UCSD-AML1 (cell line): Measurements from ENCODE around the gene PHF24.
A peak's percentile ranks its signal among the peaks of the same experiment; 100 is the strongest.
"Not testable (repeated sequence)": the region's sequence is repeated elsewhere in the genome, so short reads cannot be mapped to it uniquely, and the experiment has no call there.

ENCODE experiments used
- DNase-seq: peaks from one replicate; lab custom pipeline; 2025; ENCODE audit not compliant: unreplicated experiment; lab: John Stamatoyannopoulos, UW

Gene PHF24

GRCh38 chr9:34996181-34996904, 38.3 kb downstream of the PHF24 start:
- no peak for DNase-seq

GRCh38 chr9:34996905-34997279, 38.8 kb downstream of the PHF24 start:
- no peak for DNase-seq

GRCh38 chr9:34997379-34997781, 39.3 kb downstream of the PHF24 start:
- DNase-seq = no peak

- DNase-seq = no peak
These were observed 40.2 kb downstream of the PHF24 start for GRCh38 chr9:34998266-34998665.

DNA sequence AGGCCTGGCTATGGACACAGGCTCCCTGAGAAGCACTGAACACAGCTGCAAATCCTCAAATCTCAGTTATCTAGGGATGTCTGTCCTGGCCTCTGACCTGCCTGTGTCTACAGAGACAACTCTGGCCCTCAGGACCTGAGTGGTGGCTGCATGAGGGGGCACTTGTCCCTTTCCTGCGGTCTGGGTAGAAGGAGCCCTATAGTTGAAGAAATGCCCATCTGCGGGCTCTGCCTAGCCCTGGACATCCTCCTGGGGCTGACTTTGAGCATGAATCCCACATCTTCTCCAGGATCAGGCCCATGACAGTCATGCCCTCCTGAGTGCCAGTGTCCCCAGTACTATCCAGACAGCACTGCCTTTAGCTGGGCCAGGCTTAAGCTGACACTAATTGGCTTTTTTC, 41.5 kb downstream of the PHF24 start:
- no peak for DNase-seq

- DNase-seq = no peak
These were observed 42.6 kb downstream of the PHF24 start for GRCh38 chr9:35000535-35001284.

DNA sequence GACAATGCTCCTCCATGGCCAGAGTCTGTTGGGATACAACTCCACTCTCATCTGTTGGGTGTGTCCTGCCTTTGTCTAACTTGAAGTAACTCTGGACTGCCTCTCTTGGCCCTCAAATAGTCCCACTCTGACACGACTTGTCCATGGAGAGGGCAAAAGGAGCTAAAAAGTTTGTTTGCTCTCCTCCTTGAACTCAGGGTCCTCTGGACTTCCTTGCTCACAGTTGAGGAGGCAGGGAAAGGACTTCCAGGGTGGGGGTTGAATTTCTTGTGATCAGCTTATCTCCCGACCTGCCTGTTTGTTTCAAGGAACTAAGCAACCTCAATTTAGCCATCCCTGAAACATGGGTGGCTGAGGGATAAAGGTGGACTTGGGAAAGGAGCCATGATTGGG, 43.2 kb downstream of the PHF24 start:
- DNase-seq = no peak

DNA sequence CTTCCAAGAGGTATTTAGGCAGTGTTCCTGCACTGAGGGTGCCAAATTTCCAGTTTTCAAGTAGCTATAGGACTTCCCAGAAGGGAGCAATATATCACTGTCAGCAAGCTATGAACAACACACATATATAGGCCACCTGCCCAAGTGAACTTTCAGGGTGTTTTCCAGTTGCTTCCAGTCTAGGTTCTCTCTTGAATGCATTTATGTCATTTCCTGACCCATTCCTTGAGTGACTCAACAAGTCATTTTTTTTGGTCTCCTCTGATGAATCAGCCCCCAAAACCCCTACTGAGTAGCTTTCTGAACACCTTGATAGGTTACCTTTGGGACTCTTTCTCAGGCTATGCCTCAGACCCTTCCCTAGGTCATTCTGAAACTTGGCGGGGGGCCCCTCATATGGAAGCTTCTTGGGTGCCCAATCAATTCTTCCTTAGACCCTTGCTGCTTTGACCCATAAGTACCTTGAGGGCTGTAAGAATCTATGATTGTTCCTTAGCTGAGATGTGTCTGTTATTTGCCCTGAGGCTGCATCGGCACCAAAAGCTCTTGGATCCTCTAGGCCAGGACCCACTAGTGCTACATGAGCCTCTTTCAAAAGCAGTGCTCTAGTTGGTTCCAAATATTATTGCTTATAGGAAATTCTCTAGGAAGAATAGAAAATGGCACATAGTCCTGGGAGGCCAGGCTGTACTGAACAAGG, 43.9 kb downstream of the PHF24 start:
- no peak for DNase-seq

DNA sequence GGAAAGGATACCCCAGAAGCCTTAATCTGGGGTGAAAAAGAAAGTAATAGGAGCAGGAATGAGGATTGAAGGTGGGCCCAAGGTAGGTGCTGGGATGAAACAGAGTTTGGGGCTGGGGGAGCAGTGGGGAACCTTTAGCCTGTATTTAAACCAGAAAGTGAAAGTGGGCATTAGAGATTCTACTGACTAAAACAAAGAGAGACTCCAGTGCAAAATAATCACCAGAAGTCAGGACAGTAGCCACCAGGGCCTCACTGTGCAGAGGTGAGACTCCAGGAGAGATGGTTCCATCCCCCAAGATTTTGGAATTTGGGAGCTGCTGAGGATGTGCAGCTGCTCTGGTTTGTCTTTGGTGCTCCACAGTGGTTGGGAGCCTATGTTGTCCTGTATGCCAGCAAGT, 44.5 kb downstream of the PHF24 start:
- no peak for DNase-seq

- DNase-seq = not testable (repeated sequence)
These were observed 46.2 kb downstream of the PHF24 start for GRCh38 chr9:35004299-35004698.

DNA sequence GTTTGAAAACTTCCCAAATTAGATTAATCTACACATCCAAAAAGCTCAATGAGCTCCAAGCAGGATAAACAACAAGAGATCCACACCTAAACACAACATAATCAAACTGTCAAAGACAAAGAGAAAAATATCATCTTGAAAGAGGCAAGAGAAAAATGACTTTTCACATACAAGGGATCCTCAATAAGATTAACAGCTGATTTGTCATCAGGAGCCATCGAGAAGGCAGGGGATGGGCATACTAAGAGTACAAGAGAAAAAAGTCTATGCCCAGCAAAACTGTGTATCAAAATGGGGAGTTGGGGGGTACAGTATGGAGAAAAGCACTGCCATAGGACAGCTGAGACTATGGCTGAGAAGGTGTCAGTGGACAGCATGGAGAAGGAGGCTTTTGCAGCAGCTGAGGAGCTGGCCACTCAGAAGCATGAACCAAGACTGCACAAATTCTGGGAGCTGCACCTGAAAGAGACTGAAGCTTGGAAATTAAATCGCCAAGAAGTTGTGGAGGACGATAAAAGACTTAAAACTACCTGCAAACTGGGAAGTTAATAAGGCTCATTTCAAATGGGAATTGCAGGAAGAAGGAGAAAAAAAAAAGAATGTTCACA, 52.4 kb downstream of the PHF24 start:
- no peak for DNase-seq

GRCh38 chr9:35014517-35014916, 56.4 kb downstream of the PHF24 start:
- DNase-seq = no peak

DNA sequence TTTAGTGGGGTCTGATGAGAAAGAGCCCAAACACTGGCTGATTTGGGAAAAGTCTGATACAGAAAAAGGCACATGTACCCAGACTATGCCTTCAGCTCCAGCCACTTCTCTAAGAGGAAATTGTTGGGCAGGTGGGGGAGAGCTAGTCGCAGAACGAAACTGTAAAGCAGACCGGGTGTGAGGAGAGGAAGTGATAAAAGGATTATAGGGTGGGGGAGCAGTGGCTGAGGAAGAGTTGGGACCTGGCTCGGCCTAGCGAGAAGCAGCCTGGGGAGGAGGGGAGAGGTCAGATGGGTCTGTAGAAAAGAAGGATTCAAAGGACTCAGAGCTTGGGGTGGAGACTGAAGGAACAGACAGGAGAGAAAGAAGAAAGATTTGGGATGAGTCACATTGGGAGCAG, 65.4 kb downstream of the PHF24 start:
- peak; percentile 38 for DNase-seq

- no peak for DNase-seq
These were observed 68.6 kb downstream of the PHF24 start for GRCh38 chr9:35026671-35027070.

DNA sequence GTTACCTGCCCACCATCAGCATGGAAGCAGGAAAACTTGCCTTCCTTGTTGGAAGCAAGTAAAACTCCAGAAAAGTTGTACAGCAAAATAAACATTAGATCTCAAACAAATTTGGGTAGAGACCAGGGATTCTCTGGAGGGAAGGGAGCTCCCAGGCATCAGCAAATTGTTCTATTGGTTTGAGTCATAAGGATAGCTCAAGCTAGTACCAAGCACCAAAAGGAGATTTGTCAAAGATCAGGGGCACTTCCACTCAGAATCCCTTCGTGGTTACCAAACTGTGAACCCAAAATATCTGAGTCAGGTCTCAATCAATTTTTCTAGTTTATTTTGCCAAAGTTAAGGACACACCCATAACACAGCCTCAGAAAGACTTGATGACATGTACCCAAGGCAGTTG, 69.3 kb downstream of the PHF24 start:
- DNase-seq = no peak

DNA sequence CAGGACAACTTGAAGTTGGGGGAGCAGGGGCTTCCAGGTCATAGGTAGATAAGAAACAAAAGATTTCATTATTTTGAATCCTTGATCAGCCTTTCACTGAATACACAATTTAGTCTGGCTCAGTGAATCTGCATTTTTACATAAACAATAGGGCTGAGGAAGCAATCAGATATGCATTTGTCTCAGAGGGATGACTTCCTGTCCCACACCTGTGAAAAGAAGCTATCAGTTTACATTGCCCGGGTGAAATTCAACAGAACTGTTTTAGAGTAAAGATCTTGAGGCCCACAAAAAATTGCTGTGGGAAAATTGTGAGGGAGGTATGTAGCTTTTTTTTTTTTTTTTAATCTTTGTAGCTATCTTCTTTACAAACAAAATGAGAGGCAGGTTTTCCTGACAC, 69.8 kb downstream of the PHF24 start:
- DNase-seq = no peak

- DNase-seq = no peak
These were observed 70.3 kb downstream of the PHF24 start for GRCh38 chr9:35028341-35028740.

DNA sequence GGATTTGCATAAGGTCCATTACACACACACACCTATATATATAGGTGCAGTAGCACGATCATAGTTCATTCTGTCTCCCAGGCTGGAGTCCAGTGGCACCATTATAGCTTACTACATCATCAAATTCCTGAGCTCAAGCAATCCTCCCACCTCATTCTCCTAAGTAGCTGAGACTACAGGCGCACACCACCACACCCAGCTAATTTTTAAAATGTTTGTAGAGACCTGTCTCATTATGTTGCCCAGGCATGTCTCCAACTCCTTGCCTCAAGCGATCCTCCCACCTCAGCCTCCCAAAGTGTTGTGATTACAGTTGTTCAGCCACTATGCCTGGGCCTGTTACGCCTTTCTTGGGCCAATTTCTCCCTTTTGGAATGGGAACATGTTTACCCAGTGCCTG, 71.2 kb downstream of the PHF24 start:
- DNase-seq = no peak

DNA sequence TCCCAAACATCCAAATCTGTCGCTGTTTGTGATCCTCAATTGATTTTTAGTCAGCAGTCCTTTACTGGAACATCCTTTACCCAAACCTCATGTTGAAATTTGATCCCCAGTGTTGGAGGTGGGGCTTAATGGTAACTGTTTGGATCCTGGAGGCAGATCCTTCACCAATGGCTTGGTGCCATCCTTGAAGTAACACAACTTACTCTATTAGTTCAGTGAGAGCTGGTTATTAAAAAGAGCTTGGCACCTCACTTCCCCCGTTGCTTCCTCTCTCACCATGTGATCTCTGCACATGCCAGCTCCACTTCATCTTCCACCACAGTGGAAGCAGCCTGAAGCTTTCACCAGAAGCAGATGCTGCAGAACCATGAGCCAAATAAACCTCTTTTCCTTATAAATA, 71.8 kb downstream of the PHF24 start:
- DNase-seq = no peak
